ENCODE results near the gene EID3. TPM values are rescaled to one million over a fixed set of nuclear protein-coding genes. Genes with fewer than 3 reads are reported as not detected.

The EID3 gene
- total RNA-seq, 1 donor from 2014 or later: 5.6 TPM

GRCh38 chr12:104306376-104306775 lies 2.8 kb downstream of the EID3 start:
- Mint-ChIP-seq H3K9me3 (no peaks in the 10 kb centered on the region), H3K27me3 (ENCODE audit: low read depth) (no peaks in the 10 kb centered on the region), H3K4me3 (no peak overlapping the region), H3K36me3 (peaks cover 12% of the 10 kb centered on the region), H3K27ac (no peak overlapping the region), H3K4me1 (peaks cover 27% of the 10 kb centered on the region)
- DNase-seq (ENCODE audit: low spot score in 2 of 2, unreplicated experiment in 2 of 2): no peak
- TF ChIP-seq CTCF (IDR thresholded peaks at IDR 0.05; ENCODE audit: unreplicated experiment): no peak

GRCh38 chr12:104306943-104307654 lies 3.6 kb downstream of the EID3 start:
- H3K4me1 Mint-ChIP-seq: peaks cover 27% of the 10 kb centered on the region
- H3K36me3 Mint-ChIP-seq: peaks cover 14% of the 10 kb centered on the region
- H3K27me3 Mint-ChIP-seq (ENCODE audit: low read depth): no peaks in the 10 kb centered on the region
- no peaks in the 10 kb centered on the region for H3K9me3 Mint-ChIP-seq
- H3K4me3 Mint-ChIP-seq: no peak overlapping the region
- TF ChIP-seq CTCF (IDR thresholded peaks at IDR 0.05; ENCODE audit: unreplicated experiment): no peak
- DNase-seq (ENCODE audit: low spot score in 2 of 2, unreplicated experiment in 2 of 2): no peak
- H3K27ac Mint-ChIP-seq: peak overlapping the region; percentile 44

GRCh38 chr12:104307655-104308000 lies 4.1 kb downstream of the EID3 start:
- TF ChIP-seq CTCF (IDR thresholded peaks at IDR 0.05; ENCODE audit: unreplicated experiment): no peak
- H3K4me3 Mint-ChIP-seq: no peak overlapping the region
- no peak for DNase-seq (ENCODE audit: low spot score in 2 of 2, unreplicated experiment in 2 of 2)
- peaks cover 14% of the 10 kb centered on the region for H3K36me3 Mint-ChIP-seq
- no peaks in the 10 kb centered on the region for H3K9me3 Mint-ChIP-seq
- peak overlapping the region; percentile 44 for H3K27ac Mint-ChIP-seq
- H3K27me3 Mint-ChIP-seq (ENCODE audit: low read depth): no peaks in the 10 kb centered on the region
- H3K4me1 Mint-ChIP-seq: peaks cover 27% of the 10 kb centered on the region

GRCh38 chr12:104309446-104309993 lies 6.0 kb downstream of the EID3 start:
- Mint-ChIP-seq H3K36me3 (peaks cover 17% of the 10 kb centered on the region), H3K27ac (no peak overlapping the region), H3K4me3 (no peak overlapping the region), H3K9me3 (no peaks in the 10 kb centered on the region), H3K27me3 (ENCODE audit: low read depth) (no peaks in the 10 kb centered on the region), H3K4me1 (peaks cover 15% of the 10 kb centered on the region)
- no peak for DNase-seq (ENCODE audit: low spot score in 2 of 2, unreplicated experiment in 2 of 2)
- no peak for TF ChIP-seq CTCF (IDR thresholded peaks at IDR 0.05; ENCODE audit: unreplicated experiment)

- no peak for TF ChIP-seq CTCF (IDR thresholded peaks at IDR 0.05; ENCODE audit: unreplicated experiment)
- H3K4me3 Mint-ChIP-seq: no peak overlapping the region
- H3K36me3 Mint-ChIP-seq: peaks cover 28% of the 10 kb centered on the region
- H3K27me3 Mint-ChIP-seq (ENCODE audit: low read depth): no peaks in the 10 kb centered on the region
- no peak for DNase-seq (ENCODE audit: low spot score in 2 of 2, unreplicated experiment in 2 of 2)
- no peak overlapping the region for H3K27ac Mint-ChIP-seq
- no peaks in the 10 kb centered on the region for H3K9me3 Mint-ChIP-seq
- H3K4me1 Mint-ChIP-seq: peaks cover 15% of the 10 kb centered on the region
These were observed 7.5 kb downstream of the EID3 start for GRCh38 chr12:104310751-104311633.
